Left lung (tissue), 10 donors: ENCODE results near the gene ZNF487. TPM values are rescaled to one million over a fixed set of nuclear protein-coding genes. Genes with fewer than 3 reads are reported as not detected.
A peak's percentile ranks its signal among the peaks of the same experiment; 100 is the strongest.

Experiments used
- ATAC-seq: fragments of 200-7000 bp; cut with Tn5 transposase; one replicate; pipeline ENCODE4 v1.9.1; 2020; ENCODE audit warnings: moderate library complexity
- DNase-seq, 4 donors: peaks; one replicate each; pipeline ENCODE4 v3.0.0-alpha.2; 2013 to 2020
- H3K27ac ChIP-seq, 2 donors: fragments of 200-600 bp; sonication (generic) in 1 of 2; one replicate each; pipeline versions ENCODE4 v1.5.0 to v1.8.0; 2020 to 2021
- H3K27me3 ChIP-seq, 2 donors: fragments of 200-600 bp; sonication (generic) in 1 of 2; one replicate each; pipeline versions ENCODE4 v1.5.0 to v1.8.0; 2020 to 2021
- H3K36me3 ChIP-seq, 2 donors: fragments of 200-600 bp; sonication (generic) in 1 of 2; one replicate each; pipeline versions ENCODE4 v1.5.0 to v1.8.0; 2020 to 2021
- H3K4me1 ChIP-seq, 2 donors: fragments of 200-600 bp; one replicate each; pipeline ENCODE4 v1.8.0; 2021
- H3K4me3 ChIP-seq, 2 donors: fragments of 200-600 bp; sonication (generic) in 1 of 2; one replicate each; pipeline versions ENCODE4 v1.5.0 to v1.8.0; 2020 to 2021; ENCODE audit warnings: mild to moderate bottlenecking in 1 of 2
- H3K9me3 ChIP-seq, 2 donors: fragments of 200-600 bp; sonication (generic) in 1 of 2; one replicate each; pipeline versions ENCODE4 v1.5.0 to v1.8.0; 2020 to 2021
- intact Hi-C, 2 donors: fragments of 100-400 bp; cut with DNase I; formaldehyde crosslinking; loops; one replicate each; pipeline versions ENCODE4 v1.11.2 to v1.14.2; 2022
- polyA plus RNA-seq, 6 donors: library from polyadenylated mRNA; unstranded; fragments of 120-200 nt; gene quantifications; one replicate each; pipeline ENCODE4 v1.2.1, GENCODE V29; 2013; ENCODE audit not compliant: insufficient read length in 6 of 6
- total RNA-seq, 2 donors: library from RNA; stranded (reverse); fragmentation: NEBNext Ultra II Directional; extraction: Animal tissue kit (Norgen Biotek cat#: 25700); gene quantifications; one replicate each; pipeline ENCODE4 v1.2.1, GENCODE V29; 2021
- TF ChIP-seq, protein P1 (sequence below), 2 donors: fragments of 200-600 bp; sonication (generic) in 1 of 2; IDR thresholded peaks; one replicate each; pipeline versions ENCODE4 v1.5.0 to v1.8.0; 2021; ENCODE audit warnings: antibody characterized with exemption in 2 of 2
- donor health status: DM: no; HTN: yes; CAD: no.
- donor health status: DM: no; HTN: no; CAD: no.

The ZNF487 gene
- total and polyA plus RNA-seq, 8 donors = 4.4 to 11.3 (median 9.4) TPM

GRCh38 chr10:43408710-43409384 lies 28.1 kb upstream of the ZNF487 start, which contains the start of gene HNRNPF:
TSS of gene HNRNPF (minus strand) at chr10:43409186. CDS start at chr10:43387884, 21,302 bp downstream.
- intact Hi-C loops = no loop called here
- Histone ChIP-seq H3K36me3 (no peaks in the 10 kb centered on the region), H3K9me3 (no peaks in the 10 kb centered on the region), H3K27ac (peak within 1 kb of the TSS; percentile 97 to 99), H3K4me3 (peak within 1 kb of the TSS; percentile 75 to 87), H3K27me3 (no peaks in the 10 kb centered on the region), H3K4me1 (peaks cover 13 to 35% of the 10 kb centered on the region in 2 donors)
- peak; percentile 95 to 98 (median 96) for DNase-seq
- TF ChIP-seq, protein P1, sequence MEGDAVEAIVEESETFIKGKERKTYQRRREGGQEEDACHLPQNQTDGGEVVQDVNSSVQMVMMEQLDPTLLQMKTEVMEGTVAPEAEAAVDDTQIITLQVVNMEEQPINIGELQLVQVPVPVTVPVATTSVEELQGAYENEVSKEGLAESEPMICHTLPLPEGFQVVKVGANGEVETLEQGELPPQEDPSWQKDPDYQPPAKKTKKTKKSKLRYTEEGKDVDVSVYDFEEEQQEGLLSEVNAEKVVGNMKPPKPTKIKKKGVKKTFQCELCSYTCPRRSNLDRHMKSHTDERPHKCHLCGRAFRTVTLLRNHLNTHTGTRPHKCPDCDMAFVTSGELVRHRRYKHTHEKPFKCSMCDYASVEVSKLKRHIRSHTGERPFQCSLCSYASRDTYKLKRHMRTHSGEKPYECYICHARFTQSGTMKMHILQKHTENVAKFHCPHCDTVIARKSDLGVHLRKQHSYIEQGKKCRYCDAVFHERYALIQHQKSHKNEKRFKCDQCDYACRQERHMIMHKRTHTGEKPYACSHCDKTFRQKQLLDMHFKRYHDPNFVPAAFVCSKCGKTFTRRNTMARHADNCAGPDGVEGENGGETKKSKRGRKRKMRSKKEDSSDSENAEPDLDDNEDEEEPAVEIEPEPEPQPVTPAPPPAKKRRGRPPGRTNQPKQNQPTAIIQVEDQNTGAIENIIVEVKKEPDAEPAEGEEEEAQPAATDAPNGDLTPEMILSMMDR (IDR thresholded peaks at IDR 0.05) = no peak
- peak; percentile 88 for ATAC-seq

GRCh38 chr10:43409385-43410109 lies 27.4 kb upstream of the ZNF487 start:
- no peaks in the 10 kb centered on the region for H3K27me3 ChIP-seq
- intact Hi-C loops = no loop called here
- TF ChIP-seq, protein P1 (IDR thresholded peaks at IDR 0.05) = no peak
- peak overlapping the region; percentile 46 to 75 for H3K4me3 ChIP-seq
- ATAC-seq (peak; percentile 38), DNase-seq (peak in 2 of 4 donors; percentile 72 to 89)
- H3K36me3 ChIP-seq = no peaks in the 10 kb centered on the region
- no peaks in the 10 kb centered on the region for H3K9me3 ChIP-seq
- peaks cover 10 to 28% of the 10 kb centered on the region in 2 donors for H3K4me1 ChIP-seq
- H3K27ac ChIP-seq = peak overlapping the region; percentile 97 to 99

DNA sequence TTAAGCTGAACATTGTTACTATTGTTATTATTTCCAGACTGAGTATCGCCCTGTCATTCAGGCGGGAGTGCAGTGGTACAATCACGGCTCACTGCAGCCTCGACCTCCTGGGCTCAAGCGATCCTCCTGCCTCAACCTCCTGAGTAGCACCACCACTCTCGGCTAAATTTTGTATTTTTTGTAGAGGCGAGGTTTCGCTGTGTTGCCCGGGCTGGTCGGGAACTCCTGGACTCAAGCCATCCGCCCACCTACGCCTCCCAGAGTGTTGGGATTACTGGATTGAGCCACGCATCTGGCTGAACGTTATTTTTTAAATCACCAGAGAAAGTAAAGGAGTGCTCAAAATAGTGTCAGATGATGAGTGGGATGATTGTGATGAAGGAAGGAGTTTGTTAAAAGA lies 26.6 kb upstream of the ZNF487 start:
- TF ChIP-seq, protein P1 (IDR thresholded peaks at IDR 0.05) = no peak
- H3K36me3 ChIP-seq = no peaks in the 10 kb centered on the region
- no peaks in the 10 kb centered on the region for H3K27me3 ChIP-seq
- peak overlapping the region in 1 of 2 donors; percentile 97 for H3K27ac ChIP-seq
- peaks cover 7 to 20% of the 10 kb centered on the region in 2 donors for H3K4me1 ChIP-seq
- intact Hi-C loops = no loop called here
- H3K9me3 ChIP-seq = no peaks in the 10 kb centered on the region
- ATAC-seq (no peak), DNase-seq (no peak)
- peak overlapping the region in 1 of 2 donors; percentile 75 for H3K4me3 ChIP-seq

DNA sequence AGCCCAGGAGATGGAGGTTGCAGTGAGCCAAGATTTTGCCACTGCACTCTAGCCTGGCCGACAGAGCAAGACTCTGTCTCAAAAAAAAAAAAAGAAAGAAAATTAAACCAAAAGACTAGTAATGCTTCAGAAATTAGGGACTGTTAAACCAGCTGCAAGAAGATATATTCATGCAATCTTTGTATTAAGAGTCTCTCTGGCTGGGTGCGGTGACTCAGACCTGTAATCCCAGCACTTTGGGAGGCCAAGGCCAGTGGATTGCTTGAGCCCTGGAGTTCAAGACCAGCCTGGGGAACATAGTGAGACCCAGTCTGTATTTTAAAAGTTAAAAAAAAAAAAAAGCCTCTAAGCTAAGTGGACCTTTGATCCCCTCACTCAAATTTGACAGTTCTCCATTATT lies 25.4 kb upstream of the ZNF487 start:
- Histone ChIP-seq H3K27me3 (no peaks in the 10 kb centered on the region), H3K4me1 (peaks cover 0 to 8% of the 10 kb centered on the region in 2 donors), H3K4me3 (no peak overlapping the region), H3K36me3 (no peaks in the 10 kb centered on the region), H3K27ac (no peak overlapping the region), H3K9me3 (no peaks in the 10 kb centered on the region)
- ATAC-seq (no peak), DNase-seq (no peak)
- TF ChIP-seq, protein P1 (IDR thresholded peaks at IDR 0.05) = no peak
- intact Hi-C loops = no loop called here

DNA sequence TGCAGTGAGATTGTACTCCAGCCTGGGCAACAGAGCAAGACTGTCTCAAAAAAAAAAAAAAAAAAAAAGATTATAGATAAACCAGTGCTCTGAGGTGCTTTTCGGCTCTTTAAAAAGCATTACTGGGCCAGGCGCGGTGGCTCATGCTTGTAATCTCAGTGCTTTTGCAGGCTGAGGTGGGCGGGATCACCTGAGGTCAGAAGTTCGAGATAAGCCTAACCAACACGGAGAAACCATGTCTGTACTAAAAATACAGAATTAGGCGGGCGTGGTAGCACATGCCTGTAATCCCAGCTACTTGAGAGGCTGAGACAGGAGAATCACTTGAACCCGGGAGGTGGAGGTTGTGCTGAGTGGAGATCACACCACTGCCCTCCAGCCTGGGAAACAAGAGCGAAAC lies 21.4 kb upstream of the ZNF487 start:
- intact Hi-C loops = no loop called here
- Histone ChIP-seq H3K4me3 (no peak overlapping the region), H3K9me3 (no peaks in the 10 kb centered on the region), H3K27me3 (no peaks in the 10 kb centered on the region), H3K27ac (no peak overlapping the region), H3K4me1 (peaks cover 0 to 31% of the 10 kb centered on the region in 2 donors), H3K36me3 (no peaks in the 10 kb centered on the region)
- TF ChIP-seq, protein P1 (IDR thresholded peaks at IDR 0.05) = no peak
- no peak for ATAC-seq
- DNase-seq = no peak
